SK-N-MC (cell line): ENCODE measurements around the gene CYP26C1.
"Not testable (repeated sequence)": the region's sequence is repeated elsewhere in the genome, so short reads cannot be mapped to it uniquely, and the experiment has no call there.

ENCODE experiments used
- DNase-seq: peaks from one replicate; pipeline ENCODE4 v3.0.0-alpha.2; 2011; ENCODE audit warnings: low read depth, low spot score
- H3K27ac ChIP-seq: fragments of 200-600 bp; sonication (generic); 2 replicates; pipeline ENCODE4 v1.5.1; 2016; ENCODE audit warnings: mixed run types
- H3K36me3 ChIP-seq: fragments of 200-600 bp; sonication (generic); 2 replicates; pipeline ENCODE4 v1.6.1; 2017; ENCODE audit warnings: antibody characterized with exemption, low read length, mixed read lengths; ENCODE audit not compliant: insufficient read depth
- H3K4me3 ChIP-seq: fragments of 200-600 bp; sonication (generic); 2 replicates; pipeline ENCODE4 v1.5.1; 2016
- H3K9ac ChIP-seq: fragments of 200-600 bp; sonication (generic); 2 replicates; pipeline ENCODE4 v1.8.0; 2017; ENCODE audit warnings: mixed run types, mixed read lengths; ENCODE audit not compliant: insufficient read length
- H3K9me3 ChIP-seq: fragments of 200-600 bp; sonication (generic); 2 replicates; pipeline ENCODE4 v1.6.1; 2017; ENCODE audit warnings: low read depth, mild to moderate bottlenecking, antibody characterized with exemption, low read length, moderate library complexity, mixed read lengths
- EZH2 ChIP-seq: fragments of 200-600 bp; sonication (generic); IDR thresholded peaks from one replicate; pipeline ENCODE4 v1.6.1; 2017; ENCODE audit warnings: antibody characterized with exemption
- FOXP2 ChIP-seq: optimal IDR thresholded peaks from 2 replicates; pipeline ENCODE3; 2011; ENCODE audit warnings: mild to moderate bottlenecking, moderate library complexity; ENCODE audit not compliant: insufficient read depth; ENCODE audit errors: extremely low read length, control extremely low read depth
- POLR2AphosphoS5 ChIP-seq: IDR thresholded peaks from 2 replicates; pipeline ENCODE4 v1.6.1; 2012; ENCODE audit warnings: mild to moderate bottlenecking, low read depth, low read length, borderline replicate concordance

CYP26C1 gene

DNA sequence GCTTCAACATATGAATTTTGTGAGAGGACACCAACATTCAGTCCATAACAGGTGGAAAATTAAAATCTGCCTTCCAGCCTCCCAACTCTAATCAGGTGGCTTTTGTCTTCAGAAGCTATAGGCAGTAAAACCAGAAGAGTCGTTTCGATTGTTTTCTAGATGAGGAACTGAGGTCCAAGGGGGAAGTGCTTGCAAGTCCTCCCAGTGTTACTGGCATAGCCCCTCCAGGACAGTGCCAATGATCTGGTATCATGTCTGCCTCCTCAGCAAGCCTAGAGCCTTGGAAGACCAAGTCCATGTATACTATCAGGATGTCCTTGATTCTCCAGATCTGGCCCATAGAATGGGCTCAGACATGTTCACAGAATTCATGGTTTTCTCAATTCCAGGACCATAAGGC is 30.0 kb downstream of the CYP26C1 start:
- H3K36me3 ChIP-seq = no peaks in the 10 kb centered on the region
- H3K4me3 ChIP-seq = no peak overlapping the region
- no peak for DNase-seq
- no peak overlapping the region for H3K27ac ChIP-seq
- no peak overlapping the region for H3K9ac ChIP-seq
- TF ChIP-seq EZH2 = no peak
- H3K9me3 ChIP-seq = no peaks in the 10 kb centered on the region

DNA sequence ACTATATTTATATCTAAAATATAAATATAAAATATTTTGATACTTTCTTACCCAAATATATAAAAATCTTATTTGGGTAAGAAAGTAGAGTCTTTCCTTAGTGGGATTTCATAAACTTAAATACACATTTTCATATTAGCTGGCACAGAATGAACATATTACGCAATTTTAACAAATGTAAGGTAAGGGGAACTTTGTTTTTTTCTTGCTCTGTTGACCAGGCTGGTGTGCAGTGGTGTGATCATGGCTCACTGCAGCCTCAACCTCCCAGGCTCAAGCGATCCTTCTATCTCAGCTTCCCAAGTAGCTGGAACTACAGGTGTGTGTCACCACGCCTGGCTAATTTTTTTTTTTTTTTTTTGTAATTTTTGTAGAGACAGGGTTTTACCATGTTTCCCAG is 31.4 kb downstream of the CYP26C1 start:
- no peak overlapping the region for H3K9ac ChIP-seq
- no peak overlapping the region for H3K27ac ChIP-seq
- H3K36me3 ChIP-seq = no peaks in the 10 kb centered on the region
- H3K9me3 ChIP-seq = no peaks in the 10 kb centered on the region
- H3K4me3 ChIP-seq = no peak overlapping the region
- no peak for DNase-seq
- TF ChIP-seq EZH2 = no peak
- no peak for TF ChIP-seq POLR2AphosphoS5
- TF ChIP-seq FOXP2 = no peak

DNA sequence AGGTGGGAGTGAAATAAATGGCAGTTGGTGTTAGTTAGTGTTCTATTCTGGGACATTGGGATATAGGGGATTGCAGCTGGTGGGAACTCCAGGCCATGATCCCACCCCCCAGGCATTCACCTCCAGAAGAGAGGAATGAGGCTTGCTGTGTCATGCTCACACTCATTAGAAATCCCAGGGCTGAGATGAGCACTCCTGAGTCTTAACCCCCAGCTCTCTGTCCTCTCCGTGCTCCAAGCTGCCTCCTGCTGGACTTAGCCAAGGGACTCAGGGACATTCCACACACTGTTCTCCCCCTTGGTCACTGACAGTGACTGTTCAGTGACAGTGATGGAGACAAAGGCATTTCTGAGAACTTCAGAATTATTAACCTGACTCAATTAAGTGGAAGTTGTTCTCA is 34.6 kb downstream of the CYP26C1 start:
- no peak for TF ChIP-seq EZH2
- TF ChIP-seq POLR2AphosphoS5 = no peak
- no peak for TF ChIP-seq FOXP2
- no peaks in the 10 kb centered on the region for H3K36me3 ChIP-seq
- no peak overlapping the region for H3K27ac ChIP-seq
- no peaks in the 10 kb centered on the region for H3K9me3 ChIP-seq
- no peak overlapping the region for H3K4me3 ChIP-seq
- DNase-seq = no peak
- H3K9ac ChIP-seq = no peak overlapping the region

DNA sequence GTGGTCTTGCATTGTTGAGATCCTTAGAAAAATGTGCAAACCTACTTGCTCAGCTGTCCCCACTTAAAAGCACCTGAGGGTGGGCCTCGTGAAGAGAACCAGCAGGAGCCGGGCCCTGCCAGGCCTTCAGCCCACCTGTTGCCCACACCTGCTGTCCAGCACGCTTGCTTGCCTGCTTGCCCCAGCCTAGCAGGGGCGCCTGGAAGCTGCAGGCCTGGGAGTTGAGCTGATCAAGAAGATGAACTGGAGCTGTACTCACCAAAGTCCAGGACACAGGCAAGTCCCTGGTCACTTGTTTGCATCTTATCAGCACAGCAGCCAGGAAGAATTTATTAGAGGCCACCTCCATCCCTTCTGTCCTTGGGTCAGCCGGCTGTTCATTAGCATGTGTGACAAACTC is 36.3 kb downstream of the CYP26C1 start:
- no peak overlapping the region for H3K27ac ChIP-seq
- no peak for DNase-seq
- no peak overlapping the region for H3K4me3 ChIP-seq
- H3K36me3 ChIP-seq = no peaks in the 10 kb centered on the region
- H3K9me3 ChIP-seq = no peaks in the 10 kb centered on the region
- no peak overlapping the region for H3K9ac ChIP-seq
- TF ChIP-seq FOXP2 = no peak
- no peak for TF ChIP-seq POLR2AphosphoS5
- no peak for TF ChIP-seq EZH2

DNA sequence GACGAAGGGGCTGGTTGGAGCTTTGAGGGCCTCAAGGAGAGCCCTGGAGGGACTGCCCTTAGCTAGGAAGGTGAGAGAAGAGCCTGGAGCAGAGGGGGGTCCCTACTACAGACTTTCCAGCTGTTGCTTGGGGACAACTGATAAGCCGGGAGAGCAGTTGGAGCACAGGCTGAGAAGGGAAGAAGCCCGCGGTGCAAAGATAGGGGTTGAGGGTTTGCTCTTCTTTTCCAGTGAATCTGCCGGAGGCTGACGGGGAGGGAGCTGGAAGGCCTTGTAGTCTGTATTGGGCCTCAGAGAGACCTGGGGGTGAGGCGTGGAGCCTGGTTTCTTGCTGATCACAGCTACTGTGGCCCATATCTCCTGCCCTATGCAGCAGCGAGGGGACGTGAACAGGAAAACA is 36.8 kb downstream of the CYP26C1 start:
- Histone ChIP-seq H3K9me3 (no peaks in the 10 kb centered on the region), H3K4me3 (no peak overlapping the region), H3K9ac (no peak overlapping the region), H3K36me3 (no peaks in the 10 kb centered on the region), H3K27ac (no peak overlapping the region)
- no peak for DNase-seq
- no peak for TF ChIP-seq FOXP2
- no peak for TF ChIP-seq EZH2
- no peak for TF ChIP-seq POLR2AphosphoS5

DNA sequence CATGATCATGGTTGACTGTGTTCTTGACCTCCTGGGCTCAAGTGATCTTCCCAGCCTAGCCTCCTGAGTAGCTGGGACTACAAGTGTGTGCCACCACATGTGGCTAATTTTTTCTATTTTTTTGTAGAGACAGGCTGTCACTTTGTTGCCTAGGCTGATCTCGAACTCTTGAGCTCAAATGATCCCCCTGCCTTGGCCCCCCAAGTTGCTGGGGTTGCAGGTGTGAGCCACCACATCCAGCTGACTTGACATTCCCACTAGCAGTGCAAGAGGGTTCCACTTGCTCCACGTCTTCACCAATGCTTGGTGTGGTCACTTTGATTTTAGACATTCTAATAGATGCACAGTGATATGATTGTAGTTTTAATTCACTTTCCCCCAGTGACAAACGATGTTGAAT is 38.2 kb downstream of the CYP26C1 start:
- Histone ChIP-seq H3K36me3 (no peaks in the 10 kb centered on the region), H3K9me3 (no peaks in the 10 kb centered on the region), H3K4me3 (no peak overlapping the region), H3K9ac (no peak overlapping the region), H3K27ac (no peak overlapping the region)
- TF ChIP-seq EZH2 (no peak), FOXP2 (no peak), POLR2AphosphoS5 (no peak)
- DNase-seq = no peak

DNA sequence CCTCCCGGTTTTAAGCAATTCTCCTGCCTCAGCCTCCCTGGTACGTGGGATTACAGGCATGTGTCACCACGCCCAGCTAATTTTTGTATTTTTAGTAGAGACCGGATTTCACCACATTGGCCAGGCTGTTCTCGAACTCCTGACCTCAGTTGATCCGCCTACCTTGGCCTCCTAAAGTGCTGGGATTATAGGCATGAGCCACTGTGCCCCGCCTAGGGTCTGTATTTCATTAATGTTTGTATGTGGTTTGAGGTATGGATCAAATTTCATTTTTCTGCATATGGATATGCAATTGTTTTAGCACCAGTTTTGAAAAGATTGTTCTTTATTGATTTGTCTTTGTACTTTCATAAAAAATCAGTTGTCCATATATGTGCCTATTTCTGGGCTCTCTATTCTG is 39.1 kb downstream of the CYP26C1 start:
- TF ChIP-seq FOXP2 (no peak), EZH2 (no peak), POLR2AphosphoS5 (no peak)
- H3K27ac ChIP-seq = no peak overlapping the region
- H3K36me3 ChIP-seq = no peaks in the 10 kb centered on the region
- H3K9ac ChIP-seq = no peak overlapping the region
- no peak overlapping the region for H3K4me3 ChIP-seq
- H3K9me3 ChIP-seq = no peaks in the 10 kb centered on the region
- DNase-seq = no peak

DNA sequence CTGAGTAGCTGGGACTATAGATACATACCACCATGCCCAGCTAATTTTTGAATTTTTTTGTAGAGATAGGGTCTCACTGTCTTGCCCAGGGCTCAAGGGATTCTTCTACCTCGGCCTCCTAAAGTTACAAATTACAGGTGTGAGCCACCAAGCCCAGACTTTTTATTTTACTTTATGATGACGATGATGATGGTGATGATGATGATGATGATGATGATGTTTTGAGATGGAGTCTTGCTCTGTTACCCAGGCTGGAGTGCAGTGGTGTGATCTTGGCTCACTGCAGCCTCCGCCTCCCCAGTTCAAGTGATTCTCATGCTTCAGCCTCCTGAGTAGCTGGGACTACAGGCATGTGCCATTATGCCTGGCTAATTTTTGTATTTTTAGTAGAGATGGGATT is 40.5 kb downstream of the CYP26C1 start:
- not testable (repeated sequence) for H3K9ac ChIP-seq, H3K9me3 ChIP-seq, H3K27ac ChIP-seq, H3K36me3 ChIP-seq, H3K4me3 ChIP-seq, DNase-seq

DNA sequence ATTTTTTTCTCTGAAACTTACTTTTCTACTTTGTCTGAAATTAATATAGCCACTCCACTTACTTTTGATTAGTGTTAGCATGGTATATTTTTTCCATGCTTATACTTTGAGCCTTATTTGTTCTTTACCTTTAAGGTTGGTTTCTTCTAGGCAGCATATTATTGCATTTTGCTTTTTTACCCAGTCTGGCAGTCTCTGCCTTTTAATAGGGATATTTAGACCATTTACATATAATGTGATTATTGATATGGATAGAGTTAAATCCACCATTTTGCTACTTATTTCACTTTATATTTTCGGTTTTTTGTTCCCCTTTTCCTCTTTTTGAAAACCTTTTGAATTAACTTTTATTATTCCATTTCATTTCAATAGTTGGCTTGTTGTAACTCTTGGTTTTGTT is 43.4 kb downstream of the CYP26C1 start:
- Histone ChIP-seq H3K4me3 (no peak overlapping the region), H3K9ac (no peak overlapping the region), H3K27ac (no peak overlapping the region), H3K9me3 (no peaks in the 10 kb centered on the region), H3K36me3 (no peaks in the 10 kb centered on the region)
- TF ChIP-seq EZH2 = no peak
- DNase-seq = no peak

DNA sequence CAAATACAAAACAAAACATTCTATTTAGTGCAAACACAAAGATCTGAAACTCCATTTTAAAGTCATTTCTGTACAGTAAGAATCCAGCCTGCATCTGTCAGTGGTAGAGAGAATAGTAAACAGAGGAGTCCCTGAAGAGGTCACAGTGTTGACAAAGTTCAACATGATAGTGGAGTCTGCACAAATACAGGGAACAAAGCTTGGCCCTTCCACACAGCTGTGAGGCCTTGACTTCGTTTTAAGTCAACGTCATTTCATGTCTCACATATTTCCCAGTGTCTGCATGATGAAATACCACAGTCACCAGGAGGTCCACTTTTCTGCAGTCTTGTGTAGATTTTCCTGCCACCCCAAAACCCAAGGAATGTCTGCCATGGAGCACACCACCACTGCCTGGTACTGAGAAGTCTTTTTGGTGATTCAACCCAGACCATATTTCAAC is 46.1 kb downstream of the CYP26C1 start:
- Histone ChIP-seq H3K4me3 (no peak overlapping the region), H3K36me3 (no peaks in the 10 kb centered on the region), H3K27ac (no peak overlapping the region), H3K9me3 (no peaks in the 10 kb centered on the region), H3K9ac (no peak overlapping the region)
- no peak for DNase-seq
- no peak for TF ChIP-seq POLR2AphosphoS5
